ENCODE results near the gene AFDN. TPM values are rescaled to one million over a fixed set of nuclear protein-coding genes. Genes with fewer than 3 reads are reported as not detected.

Gene AFDN
- total and polyA plus RNA-seq, 2 of the 8 experiments (the other 6 are each of a cell fraction or from before 2014, with no cell fraction given) = 53.4 to 192 TPM

DNA sequence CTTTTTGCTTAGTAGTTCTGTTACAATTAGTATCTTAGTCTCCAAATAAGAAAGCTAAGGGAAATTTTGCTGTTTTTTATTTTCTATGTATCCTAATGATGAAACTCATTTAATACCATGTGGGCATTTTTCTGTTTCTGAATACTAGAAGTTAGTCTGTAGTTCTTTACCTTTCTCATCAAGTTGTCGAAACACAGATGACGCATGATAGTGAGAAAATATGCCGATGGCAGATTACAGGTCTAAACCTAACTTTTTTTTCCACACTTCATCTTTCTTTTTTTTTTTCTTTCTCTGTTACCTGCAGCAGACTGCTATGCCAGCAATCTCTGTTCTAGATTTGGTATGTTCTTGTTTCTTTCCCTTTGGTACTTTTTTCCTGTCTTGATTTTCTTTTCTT is 127.4 kb downstream of the AFDN start (continued):
- TF ChIP-seq NANOG (IDR thresholded peaks at IDR 0.05; ENCODE audit: insufficient read depth, low read depth, low read length, poor library complexity, severe bottlenecking) = no peak

All from H1 (cell line).